Bronchus fibroblast of lung (primary cell): Measurements from ENCODE around the gene GFOD1. TPM values are rescaled to one million over a fixed set of nuclear protein-coding genes. Genes with fewer than 3 reads are reported as not detected.

Experiments used
- total RNA-seq: library from RNA; depleted of rRNA; stranded (reverse); fragments of >200 nt; gene quantifications from 2 replicates; pipeline ENCODE4 v1.2.3, GENCODE V29; 2015

The GFOD1 gene, protein sequence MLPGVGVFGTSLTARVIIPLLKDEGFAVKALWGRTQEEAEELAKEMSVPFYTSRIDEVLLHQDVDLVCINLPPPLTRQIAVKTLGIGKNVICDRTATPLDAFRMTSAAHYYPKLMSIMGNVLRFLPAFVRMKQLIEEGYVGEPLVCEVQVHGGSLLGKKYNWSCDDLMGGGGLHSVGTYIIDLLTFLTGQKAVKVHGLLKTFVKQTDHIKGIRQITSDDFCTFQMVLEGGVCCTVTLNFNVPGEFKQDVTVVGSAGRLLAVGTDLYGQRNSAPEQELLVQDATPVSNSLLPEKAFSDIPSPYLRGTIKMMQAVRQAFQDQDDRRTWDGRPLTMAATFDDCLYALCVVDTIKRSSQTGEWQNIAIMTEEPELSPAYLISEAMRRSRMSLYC
- 2.2 and 2.7 TPM in 2 replicates for total RNA-seq

GRCh38 chr6:13487122-13488014 lies at the start of gene GFOD1:
Gene GFOD1 (minus strand): TSS chr6:13487600. CDS start chr6:13486890, 710 bp downstream.

GRCh38 chr6:13328076-13328874 lies 159.1 kb downstream of the GFOD1 start, which contains the start of gene TBC1D7:
Gene TBC1D7 (minus strand): TSS chr6:13328537. CDS start chr6:13326898, 1,639 bp downstream.

Other genes with a start within 250 kb of the GFOD1 start
- gene TBC1D7, start 159.1 kb downstream of the GFOD1 start, total RNA-seq = 8.7 and 14.4 TPM in 2 replicates
- gene SIRT5, start 87.0 kb upstream of the GFOD1 start, total RNA-seq = 5.1 and 5.5 TPM in 2 replicates
- 65.1 and 111 TPM in 2 replicates for gene NOL7, start 127.7 kb upstream of the GFOD1 start, total RNA-seq
- 14.6 and 16.6 TPM in 2 replicates for gene RANBP9, start 224.2 kb upstream of the GFOD1 start, total RNA-seq